NB4 (cell line): ENCODE results near the gene CNTN5.

Experiments used
- DNase-seq: peaks from one replicate; pipeline ENCODE4 v3.0.0; 2010; ENCODE audit warnings: low read depth
- H3K4me3 ChIP-seq: one replicate; pipeline ENCODE4 v1.5.1; 2011; ENCODE audit warnings: mild to moderate bottlenecking, low read depth, low read length, moderate library complexity
- MYC ChIP-seq: IDR thresholded peaks from 2 replicates; pipeline ENCODE4 v1.6.1; 2011; ENCODE audit warnings: low read depth, low read length
- POLR2A ChIP-seq: IDR thresholded peaks from 2 replicates; pipeline ENCODE4 v1.6.1; 2011; ENCODE audit warnings: mild to moderate bottlenecking; ENCODE audit not compliant: insufficient read length; ENCODE audit errors: extremely low read depth
- TF ChIP-seq, protein P1 (sequence below): IDR thresholded peaks from one replicate; pipeline ENCODE4 v1.5.1; 2012; ENCODE audit warnings: low read depth, low read length
- TF ChIP-seq, protein P2 (sequence below): IDR thresholded peaks from 2 replicates; pipeline ENCODE4 v1.6.1; 2011; ENCODE audit warnings: low read depth, low read length

The CNTN5 gene

DNA sequence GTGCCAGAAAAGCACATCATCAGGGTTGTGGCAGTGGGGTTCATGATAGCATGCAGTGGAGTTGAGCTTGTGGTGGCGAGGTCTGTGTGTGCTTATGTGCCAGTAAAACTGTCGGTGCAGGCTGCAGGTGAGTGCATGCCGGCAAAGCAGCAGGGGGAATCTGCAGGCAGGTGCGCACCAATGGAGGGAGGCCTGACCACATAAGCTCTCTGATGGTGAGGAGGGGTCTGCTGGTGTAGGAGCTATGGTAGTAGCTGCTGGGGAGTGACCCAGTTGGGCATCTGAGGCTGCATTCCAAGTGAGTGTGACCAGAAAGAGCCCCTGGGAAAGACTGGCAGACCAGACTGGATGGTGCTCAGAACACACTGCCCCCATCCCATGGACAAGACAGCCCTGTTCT, 121.5 kb downstream of the CNTN5 start:
- TF ChIP-seq POLR2A (no peak), MYC (no peak)
- TF ChIP-seq, protein P1, sequence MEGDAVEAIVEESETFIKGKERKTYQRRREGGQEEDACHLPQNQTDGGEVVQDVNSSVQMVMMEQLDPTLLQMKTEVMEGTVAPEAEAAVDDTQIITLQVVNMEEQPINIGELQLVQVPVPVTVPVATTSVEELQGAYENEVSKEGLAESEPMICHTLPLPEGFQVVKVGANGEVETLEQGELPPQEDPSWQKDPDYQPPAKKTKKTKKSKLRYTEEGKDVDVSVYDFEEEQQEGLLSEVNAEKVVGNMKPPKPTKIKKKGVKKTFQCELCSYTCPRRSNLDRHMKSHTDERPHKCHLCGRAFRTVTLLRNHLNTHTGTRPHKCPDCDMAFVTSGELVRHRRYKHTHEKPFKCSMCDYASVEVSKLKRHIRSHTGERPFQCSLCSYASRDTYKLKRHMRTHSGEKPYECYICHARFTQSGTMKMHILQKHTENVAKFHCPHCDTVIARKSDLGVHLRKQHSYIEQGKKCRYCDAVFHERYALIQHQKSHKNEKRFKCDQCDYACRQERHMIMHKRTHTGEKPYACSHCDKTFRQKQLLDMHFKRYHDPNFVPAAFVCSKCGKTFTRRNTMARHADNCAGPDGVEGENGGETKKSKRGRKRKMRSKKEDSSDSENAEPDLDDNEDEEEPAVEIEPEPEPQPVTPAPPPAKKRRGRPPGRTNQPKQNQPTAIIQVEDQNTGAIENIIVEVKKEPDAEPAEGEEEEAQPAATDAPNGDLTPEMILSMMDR: no peak
- TF ChIP-seq, protein P2, sequence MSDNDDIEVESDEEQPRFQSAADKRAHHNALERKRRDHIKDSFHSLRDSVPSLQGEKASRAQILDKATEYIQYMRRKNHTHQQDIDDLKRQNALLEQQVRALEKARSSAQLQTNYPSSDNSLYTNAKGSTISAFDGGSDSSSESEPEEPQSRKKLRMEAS: no peak
- no peak overlapping the region for H3K4me3 ChIP-seq
- no peak for DNase-seq

DNA sequence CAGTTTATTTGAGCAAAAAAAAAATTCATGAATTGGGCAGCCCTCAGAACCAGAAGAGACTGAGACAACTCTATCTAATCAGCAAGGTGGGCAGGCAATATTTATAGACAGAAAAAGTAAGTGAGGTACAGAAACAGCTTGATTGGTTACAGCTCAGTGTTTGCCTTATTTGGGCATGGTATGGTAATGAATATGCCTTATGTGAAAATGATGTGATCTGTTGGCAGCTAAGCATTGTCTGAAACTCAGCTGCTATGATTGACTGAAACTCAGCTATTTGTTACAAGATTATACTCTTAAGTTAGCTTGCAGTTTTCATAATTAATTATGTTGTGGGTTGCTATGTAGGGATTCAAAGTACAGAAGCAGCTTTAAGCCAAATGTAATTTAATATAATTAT, 127.6 kb downstream of the CNTN5 start:
- DNase-seq: no peak
- no peak for TF ChIP-seq POLR2A
- no peak overlapping the region for H3K4me3 ChIP-seq

DNA sequence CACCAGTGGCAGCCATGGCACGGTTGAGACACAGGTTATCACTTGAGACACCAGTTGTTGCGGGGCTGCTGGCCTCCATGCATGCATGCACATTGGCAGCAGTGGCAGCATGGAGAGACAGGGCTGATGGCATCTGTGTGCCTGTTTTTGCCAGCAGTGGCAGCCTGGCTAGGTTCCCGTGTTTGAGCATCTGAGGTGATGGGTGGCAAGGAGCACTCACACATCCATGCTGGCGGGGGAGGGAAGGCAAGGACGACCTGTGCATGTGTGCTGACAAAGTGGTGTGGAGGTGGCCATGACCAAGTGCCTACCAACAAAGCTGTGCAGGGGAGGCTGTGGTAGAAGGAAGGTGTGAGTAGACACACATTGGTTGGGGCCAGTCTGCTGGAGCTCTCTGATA, 133.5 kb downstream of the CNTN5 start:
- H3K4me3 ChIP-seq: no peak overlapping the region
- TF ChIP-seq MYC (no peak), POLR2A (no peak)
- TF ChIP-seq, protein P1: no peak
- TF ChIP-seq, protein P2: no peak
- DNase-seq: no peak

DNA sequence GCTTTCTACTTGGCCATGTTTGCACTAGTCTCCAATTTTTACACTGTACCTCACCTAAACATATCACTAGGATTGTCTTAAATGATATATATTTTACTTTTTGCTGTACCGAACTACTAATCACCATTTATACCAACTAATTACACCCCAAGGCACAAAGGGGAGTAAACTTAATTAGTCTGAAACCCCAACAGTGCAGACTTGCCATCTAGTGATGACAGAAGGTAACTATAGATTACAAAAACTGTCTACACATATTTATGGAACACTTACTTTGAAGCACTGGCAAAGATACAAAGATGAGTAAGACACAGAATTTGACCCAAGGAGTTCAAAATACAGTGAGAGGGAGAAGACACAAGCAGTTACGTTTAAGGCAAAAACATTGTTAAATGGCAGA, 139.7 kb downstream of the CNTN5 start:
- no peak for TF ChIP-seq MYC
- TF ChIP-seq POLR2A: no peak
- TF ChIP-seq, protein P2: no peak
- TF ChIP-seq, protein P1: no peak
- DNase-seq: no peak
- no peak overlapping the region for H3K4me3 ChIP-seq

DNA sequence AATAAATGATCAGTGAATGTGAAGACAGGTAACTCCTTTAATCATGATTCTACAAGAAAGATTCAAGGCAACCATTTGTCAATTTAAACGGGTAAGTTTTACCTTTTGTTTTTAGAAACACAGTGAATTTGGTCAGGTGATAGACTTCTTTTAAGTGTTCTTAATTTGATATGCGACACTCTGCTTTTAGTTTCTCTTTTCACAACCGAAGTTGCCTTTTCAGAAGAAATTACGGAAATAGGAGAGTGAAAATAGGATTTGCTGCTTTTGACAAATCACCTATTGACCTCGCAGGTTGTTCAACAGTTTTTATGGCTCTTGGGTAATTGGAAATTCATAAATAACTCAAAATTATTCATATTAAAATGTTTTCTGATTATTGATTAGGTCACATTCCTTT, 142.1 kb downstream of the CNTN5 start:
- DNase-seq: no peak
- no peak for TF ChIP-seq MYC
- TF ChIP-seq POLR2A: no peak
- TF ChIP-seq, protein P1: no peak
- TF ChIP-seq, protein P2: no peak
- no peak overlapping the region for H3K4me3 ChIP-seq

DNA sequence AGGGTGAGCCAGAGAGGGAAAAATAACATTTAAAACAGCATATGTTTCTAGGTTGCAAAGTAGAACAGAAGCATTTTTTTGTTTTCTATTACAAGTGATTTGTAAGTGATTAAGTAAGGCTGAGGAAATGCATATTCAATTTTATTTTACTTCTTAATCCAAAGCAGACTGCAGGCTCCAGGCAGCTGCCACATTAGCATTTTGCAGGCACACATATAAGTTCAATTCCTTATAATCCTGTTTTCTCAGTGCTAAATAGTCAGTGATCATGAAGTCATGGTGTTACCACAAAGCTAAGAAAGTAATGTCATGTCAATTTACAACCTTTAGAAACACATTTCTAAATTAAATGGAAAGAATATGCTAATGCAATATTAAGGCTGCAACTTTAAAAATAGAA, 149.8 kb downstream of the CNTN5 start:
- no peak overlapping the region for H3K4me3 ChIP-seq
- DNase-seq: no peak
- TF ChIP-seq, protein P1: no peak
- TF ChIP-seq MYC: no peak
- TF ChIP-seq, protein P2: no peak
- TF ChIP-seq POLR2A: no peak
